ENCODE data around the gene LAYN. TPM values are rescaled to one million over a fixed set of nuclear protein-coding genes. Genes with fewer than 3 reads are reported as not detected.

The LAYN gene
- total RNA-seq, 1 experiment from 2014 or later = 0.47 TPM

- intact Hi-C loops (cut with micrococcal nuclease; ENCODE audit: unreplicated experiment) = no loop called here
- TF ChIP-seq CTCF (IDR thresholded peaks at IDR 0.05; ENCODE audit: unreplicated experiment) = no peak
- H3K4me1 Mint-ChIP-seq (ENCODE audit: low read depth, unreplicated experiment) = peaks cover 17% of the 10 kb centered on the region
- no peak for DNase-seq
- BruUV-seq (replicated peaks) = no TSS peak
- H3K9me3 Mint-ChIP-seq (ENCODE audit: low read depth, unreplicated experiment) = no peaks in the 10 kb centered on the region
- no peaks in the 10 kb centered on the region for H3K36me3 Mint-ChIP-seq (ENCODE audit: insufficient read depth, unreplicated experiment)
- CTCF ChIA-PET = no interaction called here
- no peak overlapping the region for H3K4me3 Mint-ChIP-seq (ENCODE audit: low read depth, unreplicated experiment)
- H3K27me3 Mint-ChIP-seq (ENCODE audit: unreplicated experiment) = no peaks in the 10 kb centered on the region
- no peak overlapping the region for H3K27ac Mint-ChIP-seq (ENCODE audit: unreplicated experiment)
Observed at GRCh38 chr11:111573821-111574249, 33.3 kb downstream of the LAYN start.

- no peaks in the 10 kb centered on the region for H3K9me3 Mint-ChIP-seq (ENCODE audit: low read depth, unreplicated experiment)
- BruUV-seq (replicated peaks) = no TSS peak
- no peak for DNase-seq
- no peak overlapping the region for H3K4me3 Mint-ChIP-seq (ENCODE audit: low read depth, unreplicated experiment)
- no peaks in the 10 kb centered on the region for H3K36me3 Mint-ChIP-seq (ENCODE audit: insufficient read depth, unreplicated experiment)
- intact Hi-C loops (cut with micrococcal nuclease; ENCODE audit: unreplicated experiment) = no loop called here
- H3K4me1 Mint-ChIP-seq (ENCODE audit: low read depth, unreplicated experiment) = peaks cover 17% of the 10 kb centered on the region
- H3K27me3 Mint-ChIP-seq (ENCODE audit: unreplicated experiment) = no peaks in the 10 kb centered on the region
- H3K27ac Mint-ChIP-seq (ENCODE audit: unreplicated experiment) = no peak overlapping the region
- CTCF ChIA-PET = no interaction called here
- TF ChIP-seq CTCF (IDR thresholded peaks at IDR 0.05; ENCODE audit: unreplicated experiment) = no peak
Observed at GRCh38 chr11:111574373-111575225, 34.1 kb downstream of the LAYN start.

GRCh38 chr11:111575740-111576139 is 35.2 kb downstream of the LAYN start:
- intact Hi-C loops (cut with micrococcal nuclease; ENCODE audit: unreplicated experiment) = no loop called here
- no TSS peak for BruUV-seq (replicated peaks)
- peaks cover 17% of the 10 kb centered on the region for H3K4me1 Mint-ChIP-seq (ENCODE audit: low read depth, unreplicated experiment)
- no peak overlapping the region for H3K4me3 Mint-ChIP-seq (ENCODE audit: low read depth, unreplicated experiment)
- no peak overlapping the region for H3K27ac Mint-ChIP-seq (ENCODE audit: unreplicated experiment)
- TF ChIP-seq CTCF (IDR thresholded peaks at IDR 0.05; ENCODE audit: unreplicated experiment) = no peak
- no peaks in the 10 kb centered on the region for H3K36me3 Mint-ChIP-seq (ENCODE audit: insufficient read depth, unreplicated experiment)
- H3K27me3 Mint-ChIP-seq (ENCODE audit: unreplicated experiment) = no peaks in the 10 kb centered on the region
- H3K9me3 Mint-ChIP-seq (ENCODE audit: low read depth, unreplicated experiment) = no peaks in the 10 kb centered on the region
- no peak for DNase-seq
- CTCF ChIA-PET = no interaction called here

GRCh38 chr11:111577821-111578220 is 37.3 kb downstream of the LAYN start:
- CTCF ChIA-PET = no interaction called here
- Mint-ChIP-seq H3K4me3 (ENCODE audit: low read depth, unreplicated experiment) (no peak overlapping the region), H3K27me3 (ENCODE audit: unreplicated experiment) (no peaks in the 10 kb centered on the region), H3K27ac (ENCODE audit: unreplicated experiment) (no peak overlapping the region), H3K9me3 (ENCODE audit: low read depth, unreplicated experiment) (no peaks in the 10 kb centered on the region), H3K4me1 (ENCODE audit: low read depth, unreplicated experiment) (peaks cover under 1% of the 10 kb centered on the region), H3K36me3 (ENCODE audit: insufficient read depth, unreplicated experiment) (no peaks in the 10 kb centered on the region)
- no peak for TF ChIP-seq CTCF (IDR thresholded peaks at IDR 0.05; ENCODE audit: unreplicated experiment)
- DNase-seq = no peak
- intact Hi-C loops (cut with micrococcal nuclease; ENCODE audit: unreplicated experiment) = no loop called here
- no TSS peak for BruUV-seq (replicated peaks)
